A673 (cell line): ENCODE data around the gene KRTAP1-3.

ENCODE experiments used
- CTCF ChIP-seq: fragments of 300-800, 200-600 bp; sonication (generic); conservative IDR thresholded peaks from 2 replicates; pipeline ENCODE4 v1.5.1; 2017; ENCODE audit warnings: low read depth, mild to moderate bottlenecking, antibody characterized with exemption, low read length, moderate library complexity, mixed read lengths
- EZH2 ChIP-seq: fragments of 200-600 bp; sonication (generic); IDR thresholded peaks from 2 replicates; pipeline ENCODE4 v1.6.1; 2017; ENCODE audit warnings: borderline replicate concordance, low read depth, mild to moderate bottlenecking, mixed read lengths, antibody characterized with exemption, low read length; ENCODE audit not compliant: poor library complexity, severe bottlenecking

GRCh38 chr17:41042953-41043352 is 8.3 kb upstream of the KRTAP1-3 start:
- no peak for TF ChIP-seq CTCF
- TF ChIP-seq EZH2: no peak
